Glutamatergic neuron (in vitro differentiated cells): ENCODE data around the gene TRMT1. TPM values are rescaled to one million over a fixed set of nuclear protein-coding genes. Genes with fewer than 3 reads are reported as not detected.

Experiments used
- DNase-seq: peaks from one replicate; pipeline ENCODE4 v3.0.0; 2022
- H3K27ac Mint-ChIP-seq: one replicate; pipeline ENCODE4 v1.8.0; 2020; ENCODE audit warnings: mild to moderate bottlenecking, mixed read lengths, inconsistent platforms; ENCODE audit not compliant: unreplicated experiment
- H3K27me3 Mint-ChIP-seq: one replicate; pipeline ENCODE4 v1.8.0; 2020; ENCODE audit warnings: mild to moderate bottlenecking, moderate library complexity, mixed read lengths, inconsistent platforms; ENCODE audit not compliant: unreplicated experiment
- H3K36me3 Mint-ChIP-seq: one replicate; pipeline ENCODE4 v1.8.0; 2020; ENCODE audit warnings: mild to moderate bottlenecking, mixed read lengths, inconsistent platforms; ENCODE audit not compliant: unreplicated experiment
- H3K4me1 Mint-ChIP-seq: one replicate; pipeline ENCODE4 v1.8.0; 2020; ENCODE audit warnings: mild to moderate bottlenecking, low read depth, mixed read lengths, inconsistent platforms; ENCODE audit not compliant: unreplicated experiment
- H3K4me3 Mint-ChIP-seq: one replicate; pipeline ENCODE4 v1.8.0; 2020; ENCODE audit warnings: mild to moderate bottlenecking, mixed read lengths, inconsistent platforms; ENCODE audit not compliant: unreplicated experiment
- H3K9me3 Mint-ChIP-seq: one replicate; pipeline ENCODE4 v1.8.0; 2020; ENCODE audit warnings: mild to moderate bottlenecking, moderate library complexity, mixed read lengths, inconsistent platforms; ENCODE audit not compliant: unreplicated experiment
- CTCF ChIP-seq: fragments of 200-600 bp; sonication (generic); IDR thresholded peaks from one replicate; pipeline ENCODE4 v1.5.0; 2021; ENCODE audit not compliant: partially characterized antibody, unreplicated experiment
- total RNA-seq: library from RNA; stranded (reverse); fragmentation: NEBNext Ultra II Directional; extraction: Animal tissue kit (Norgen Biotek cat#: 25700); gene quantifications from one replicate; pipeline ENCODE4 v1.2.1, GENCODE V29; 2021; ENCODE audit not compliant: unreplicated experiment

The TRMT1 gene
- total RNA-seq, 1 donor from 2014 or later = 29.2 TPM

- Mint-ChIP-seq H3K27ac (no peak overlapping the region), H3K9me3 (peaks cover 10% of the 10 kb centered on the region), H3K4me1 (peaks cover 9% of the 10 kb centered on the region), H3K4me3 (no peak overlapping the region), H3K36me3 (no peaks in the 10 kb centered on the region), H3K27me3 (peaks cover 12% of the 10 kb centered on the region)
- DNase-seq = no peak
- peak; percentile 53 for TF ChIP-seq CTCF
Measured at GRCh38 chr19:13089139-13089856, 27.2 kb downstream of the TRMT1 start.

- Mint-ChIP-seq H3K27me3 (peaks cover 13% of the 10 kb centered on the region), H3K4me1 (peaks cover 14% of the 10 kb centered on the region), H3K27ac (no peak overlapping the region), H3K9me3 (peaks cover 10% of the 10 kb centered on the region), H3K36me3 (no peaks in the 10 kb centered on the region), H3K4me3 (no peak overlapping the region)
- DNase-seq = no peak
- TF ChIP-seq CTCF = no peak
Measured at GRCh38 chr19:13087795-13088537, 28.6 kb downstream of the TRMT1 start.

- Mint-ChIP-seq H3K27me3 (peaks cover 18% of the 10 kb centered on the region), H3K36me3 (no peaks in the 10 kb centered on the region), H3K4me1 (peaks cover 18% of the 10 kb centered on the region), H3K4me3 (no peak overlapping the region), H3K27ac (no peak overlapping the region), H3K9me3 (peaks cover 12% of the 10 kb centered on the region)
- no peak for TF ChIP-seq CTCF
- no peak for DNase-seq
Measured at GRCh38 chr19:13087295-13087694, 29.2 kb downstream of the TRMT1 start.

- Mint-ChIP-seq H3K36me3 (no peaks in the 10 kb centered on the region), H3K27ac (no peak overlapping the region), H3K9me3 (peaks cover 9% of the 10 kb centered on the region), H3K4me1 (peaks cover 24% of the 10 kb centered on the region), H3K4me3 (no peak overlapping the region), H3K27me3 (peaks cover 18% of the 10 kb centered on the region)
- DNase-seq = no peak
- no peak for TF ChIP-seq CTCF
Measured at GRCh38 chr19:13086341-13086740, 30.2 kb downstream of the TRMT1 start.

GRCh38 chr19:13085666-13086065, 30.9 kb downstream of the TRMT1 start:
- H3K27ac Mint-ChIP-seq = no peak overlapping the region
- no peak for TF ChIP-seq CTCF
- H3K4me3 Mint-ChIP-seq = no peak overlapping the region
- no peak for DNase-seq
- H3K36me3 Mint-ChIP-seq = no peaks in the 10 kb centered on the region
- peaks cover 17% of the 10 kb centered on the region for H3K27me3 Mint-ChIP-seq
- peaks cover 8% of the 10 kb centered on the region for H3K9me3 Mint-ChIP-seq
- peaks cover 24% of the 10 kb centered on the region for H3K4me1 Mint-ChIP-seq
